Transverse colon (tissue), 4 donors: Measurements from ENCODE around the gene ZNF526. TPM values are rescaled to one million over a fixed set of nuclear protein-coding genes. Genes with fewer than 3 reads are reported as not detected.

Source experiments
- DNase-seq: peaks from one replicate; pipeline ENCODE4 v3.0.0-alpha.2; 2019
- H3K27ac ChIP-seq, 4 donors: fragments of 200-600 bp; sonication (generic); 2 replicates each; pipeline ENCODE4 v1.5.1; 2016 to 2018; ENCODE audit warnings: inconsistent platforms in 4 of 4
- H3K27me3 ChIP-seq: fragments of 200-600 bp; sonication (generic); 2 replicates; pipeline ENCODE4 v1.5.1; 2017; ENCODE audit warnings: inconsistent platforms
- H3K36me3 ChIP-seq, 4 donors: fragments of 200-600 bp; sonication (generic); 2 replicates each; pipeline ENCODE4 v1.5.1; 2017 to 2019; ENCODE audit warnings: inconsistent platforms in 4 of 4
- H3K4me1 ChIP-seq, 4 donors: fragments of 200-600 bp; sonication (generic); 2 replicates each; pipeline ENCODE4 v1.5.1; 2017 to 2020; ENCODE audit warnings: inconsistent platforms in 4 of 4
- H3K4me3 ChIP-seq, 4 donors: fragments of 200-600 bp; sonication (generic); 1 replicate in 1 of 4; 2 replicates in 3 of 4; pipeline versions ENCODE4 v1.5.1 to v1.6.1; 2017 to 2019; ENCODE audit warnings: inconsistent platforms in 4 of 4
- H3K9me3 ChIP-seq, 2 donors: fragments of 200-600 bp; sonication (generic); 2 replicates each; pipeline ENCODE4 v1.5.1; 2017 to 2019; ENCODE audit warnings: inconsistent platforms in 2 of 2
- CTCF ChIP-seq, 5 experiments: fragments of 200-600 bp in 3 of 5; fragments of 450-650 bp in 2 of 5; sonication (generic) in 3 of 5; IDR thresholded peaks; 1 replicate in 2 of 5; 2 replicates in 3 of 5; pipeline ENCODE4 v1.5.1; 2016 to 2017; ENCODE audit warnings: antibody characterized with exemption in 5 of 5, inconsistent platforms in 3 of 5, mild to moderate bottlenecking in 2 of 5, moderate library complexity in 1 of 5
- EP300 ChIP-seq: sonication (generic); formaldehyde crosslinking; IDR thresholded peaks from one replicate; pipeline ENCODE4 v1.6.1; 2017; ENCODE audit warnings: antibody characterized with exemption, low read depth
- POLR2A ChIP-seq: fragments of 450-650 bp; IDR thresholded peaks from one replicate; pipeline ENCODE4 v1.6.1; 2016; ENCODE audit warnings: antibody characterized with exemption, mild to moderate bottlenecking, moderate library complexity
- POLR2AphosphoS5 ChIP-seq, 3 donors: sonication (generic); formaldehyde crosslinking; IDR thresholded peaks; one replicate each; pipeline ENCODE4 v1.6.1; 2016; ENCODE audit warnings: antibody characterized with exemption in 3 of 3
- WGBS, 2 donors: methylation state at CpG; one replicate each; pipeline ENCODE4 v1.1.5; 2018; ENCODE audit warnings: low coverage in 1 of 2; 5-methylcytosine and 5-hydroxymethylcytosine counted together
- in situ Hi-C, 4 donors: fragments of 200-750 bp; cut with MboI; loops; one replicate each; pipeline versions ENCODE4 v1.15.0 to v1.15.1; 2017; ENCODE audit warnings: low sequenced_read_pairs in 3 of 4, low pct_ligation_motif_present in 1 of 4, low pct_unique_long_range_greater_than_20kb in 1 of 4
- intact Hi-C: fragments of 100-400 bp; cut with DNase I; formaldehyde crosslinking; loops from one replicate; pipeline ENCODE4 v1.15.1; 2023; ENCODE audit warnings: low total_unique reads
- total RNA-seq, 4 donors: library from RNA; depleted of rRNA; stranded (reverse); fragments of >200 nt; gene quantifications; one replicate each; pipeline ENCODE4 v1.1.0, GENCODE V29; 2016

The ZNF526 gene
- total RNA-seq, 4 donors from 2014 or later: 6.4 to 19.5 (median 6.8) TPM

DNA sequence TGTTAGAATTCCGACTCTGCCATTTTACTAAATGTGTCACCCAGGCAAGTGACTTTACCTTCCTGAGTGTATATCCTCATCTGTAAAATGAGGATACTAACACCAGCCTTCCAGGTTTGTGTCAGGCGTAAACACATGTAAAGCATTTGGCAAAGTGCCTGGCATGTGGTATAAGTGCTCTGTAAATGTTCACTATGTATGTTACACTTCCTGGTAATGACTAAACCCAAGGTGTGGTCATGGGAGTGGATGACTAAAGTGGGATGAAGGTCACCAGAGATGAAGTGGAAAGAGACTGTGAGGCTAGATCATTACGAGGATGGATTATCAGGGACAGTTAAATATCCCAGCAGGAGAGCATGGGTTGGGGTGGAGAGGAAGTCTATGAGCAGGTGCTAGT is 28.3 kb upstream of the ZNF526 start:
- H3K27me3 ChIP-seq: no peaks in the 10 kb centered on the region
- H3K4me3 ChIP-seq: no peak overlapping the region
- no peak for TF ChIP-seq CTCF (IDR thresholded peaks at IDR 0.05)
- no peak for TF ChIP-seq EP300
- TF ChIP-seq POLR2A: peak; percentile 66
- TF ChIP-seq POLR2AphosphoS5 (IDR thresholded peaks at IDR 0.05): peak; percentile 46 to 91 (median 84)
- intact Hi-C loops: no loop called here
- in situ Hi-C loops: no loop called here
- H3K9me3 ChIP-seq: peaks cover 0 to 6% of the 10 kb centered on the region in 2 donors
- H3K27ac ChIP-seq: peak overlapping the region; percentile 85 to 89 (median 86)
- H3K4me1 ChIP-seq: peaks cover 6 to 39% (median 21%) of the 10 kb centered on the region in 4 donors
- H3K36me3 ChIP-seq: no peaks in the 10 kb centered on the region
- WGBS, 2 donors: 38 to 42% methylated on average over 2 to 3 of the region's 3 CpGs
- peak; percentile 84 for DNase-seq

DNA sequence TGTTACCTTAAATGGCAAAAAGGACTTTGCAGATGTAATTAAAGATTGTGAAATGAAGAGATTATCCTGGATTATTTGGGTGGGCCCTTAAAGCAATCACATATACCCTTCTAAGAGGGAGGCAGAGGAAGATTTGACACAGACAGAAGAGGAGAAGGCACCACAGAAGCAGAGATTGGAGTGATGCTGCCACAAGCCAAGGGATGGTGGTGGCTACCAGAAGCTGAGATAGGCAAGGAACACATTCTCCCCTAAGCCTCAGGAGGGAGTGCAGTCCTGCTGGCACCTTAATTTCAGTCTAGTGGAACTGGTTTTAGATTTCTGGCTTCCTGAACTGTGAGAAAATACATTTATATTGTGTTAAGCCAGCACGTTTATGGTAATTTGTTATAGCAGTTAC is 26.8 kb upstream of the ZNF526 start:
- WGBS, 2 donors: 74% methylated on average over 1 of the region's 1 CpG; no CpG with 5 or more reads in 1 of the 2 donors
- TF ChIP-seq POLR2A (no peak), CTCF (IDR thresholded peaks at IDR 0.05) (no peak), POLR2AphosphoS5 (IDR thresholded peaks at IDR 0.05) (no peak), EP300 (no peak)
- no peak overlapping the region for H3K4me3 ChIP-seq
- peaks cover 0 to 6% of the 10 kb centered on the region in 2 donors for H3K9me3 ChIP-seq
- no peak for DNase-seq
- no peaks in the 10 kb centered on the region for H3K27me3 ChIP-seq
- H3K36me3 ChIP-seq: peaks cover 0 to 1% (median under 1%) of the 10 kb centered on the region in 4 donors
- intact Hi-C loops: no loop called here
- H3K27ac ChIP-seq: peak overlapping the region; percentile 82 to 86 (median 84)
- in situ Hi-C loops: no loop called here
- peaks cover 6 to 48% (median 24%) of the 10 kb centered on the region in 4 donors for H3K4me1 ChIP-seq

- H3K27ac ChIP-seq: peak overlapping the region; percentile 82 to 86 (median 84)
- peaks cover 0 to 5% (median 2%) of the 10 kb centered on the region in 4 donors for H3K36me3 ChIP-seq
- in situ Hi-C loops: no loop called here
- WGBS, 2 donors: 31 to 54% methylated on average over 2 to 3 of the region's 3 CpGs
- H3K9me3 ChIP-seq: peaks cover 0 to 6% of the 10 kb centered on the region in 2 donors
- no peaks in the 10 kb centered on the region for H3K27me3 ChIP-seq
- intact Hi-C loops: no loop called here
- peaks cover 6 to 52% (median 24%) of the 10 kb centered on the region in 4 donors for H3K4me1 ChIP-seq
- no peak overlapping the region for H3K4me3 ChIP-seq
- no peak for DNase-seq
- TF ChIP-seq EP300: no peak
- TF ChIP-seq CTCF (IDR thresholded peaks at IDR 0.05): no peak
- no peak for TF ChIP-seq POLR2AphosphoS5 (IDR thresholded peaks at IDR 0.05)
- no peak for TF ChIP-seq POLR2A
Observed at GRCh38 chr19:42193706-42194105, 26.4 kb upstream of the ZNF526 start.

DNA sequence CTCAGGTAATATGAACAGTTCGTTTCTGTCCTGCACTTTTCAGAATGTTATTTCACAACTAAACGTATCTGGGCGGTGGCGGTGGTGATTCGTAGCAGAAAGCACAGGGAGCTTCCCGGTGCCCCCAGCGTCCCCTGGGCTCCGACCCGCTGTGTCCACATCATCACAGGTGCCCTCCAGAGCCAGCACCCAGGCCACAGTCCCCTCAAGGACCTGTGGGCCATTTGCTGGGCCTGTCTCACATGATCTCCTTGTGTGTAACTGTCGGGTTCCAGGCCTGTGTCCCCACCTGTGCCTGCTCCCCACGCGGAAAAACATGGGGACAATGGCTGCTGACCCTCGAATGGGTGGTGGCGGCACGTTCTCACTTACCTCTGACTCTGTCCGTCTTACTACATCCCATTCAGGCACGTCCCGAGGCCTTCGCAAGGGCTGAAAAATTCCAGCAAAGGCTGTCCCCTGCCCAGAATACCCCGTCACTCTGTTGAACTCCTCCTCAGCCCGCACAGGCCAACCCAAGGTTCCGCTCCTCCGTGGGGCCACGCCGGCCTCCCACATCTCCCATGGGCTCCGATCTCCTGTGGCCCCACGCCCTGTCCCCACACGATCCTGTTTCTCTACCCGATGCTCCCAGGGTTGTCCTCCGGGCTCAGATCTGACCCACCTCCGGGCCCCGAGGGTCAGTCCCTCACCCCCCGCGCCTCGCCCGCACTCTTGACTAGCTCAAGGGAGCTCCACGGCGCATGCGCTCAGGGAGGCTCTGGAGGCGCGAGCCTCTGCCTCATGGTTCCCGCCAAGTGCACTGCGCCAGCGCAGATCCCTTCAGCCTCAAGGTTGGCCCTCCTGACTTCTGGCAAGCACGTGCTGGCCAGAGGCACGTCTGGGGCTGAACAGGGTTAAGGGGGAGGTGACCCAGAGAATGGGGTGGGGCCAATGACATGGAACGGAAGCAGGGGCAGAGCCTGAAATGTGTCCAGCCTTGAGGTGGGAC is 23.8 kb upstream of the ZNF526 start:
- 88 to 94% methylated on average over 6 to 47 of the region's 47 CpGs for WGBS, 2 donors
- DNase-seq: no peak
- TF ChIP-seq POLR2A (no peak), CTCF (IDR thresholded peaks at IDR 0.05) (no peak), POLR2AphosphoS5 (IDR thresholded peaks at IDR 0.05) (no peak), EP300 (no peak)
- Histone ChIP-seq H3K27me3 (no peaks in the 10 kb centered on the region), H3K9me3 (peaks cover 0 to 6% of the 10 kb centered on the region in 2 donors), H3K4me3 (no peak overlapping the region), H3K27ac (peak overlapping the region in 1 of 4 donors; percentile 11), H3K4me1 (peaks cover 3 to 64% (median 19%) of the 10 kb centered on the region in 4 donors), H3K36me3 (peaks cover 0 to 13% (median 5%) of the 10 kb centered on the region in 4 donors)
- in situ Hi-C loops: no loop called here
- intact Hi-C loops: no loop called here
